ENCODE data around the gene PELI1. TPM values are rescaled to one million over a fixed set of nuclear protein-coding genes. Genes with fewer than 3 reads are reported as not detected.

The PELI1 gene
- total RNA-seq, 4 donors from 2014 or later = 13.7 to 31.1 (median 19.7) TPM

- Histone ChIP-seq H3K27ac (replicated peaks in 1 of 4) (peak overlapping the region; percentile 6 to 99 (median 96)), H3K4me1 (peaks cover 30 to 67% (median 60%) of the 10 kb centered on the region in 4 donors), H3K9me3 (no peaks in the 10 kb centered on the region), H3K36me3 (no peaks in the 10 kb centered on the region), H3K4me3 (peak overlapping the region; percentile 68 to 100 (median 96)), H3K27me3 (no peaks in the 10 kb centered on the region)
- DNase-seq (ENCODE audit: extremely low spot score) = no peak
- intact Hi-C loops (cut with DNase I) = loop anchor here (5.0 to 10.0 kb wide), 2 partner anchors 64 to 87 kb away; no protein-coding TSS in a partner anchor
- TF ChIP-seq POLR2AphosphoS5 (IDR thresholded peaks at IDR 0.05) = no peak
- no peak for TF ChIP-seq POLR2A (IDR thresholded peaks at IDR 0.05; ENCODE audit: low read depth)
- TF ChIP-seq EP300 (IDR thresholded peaks at IDR 0.05) = no peak
- no peak for TF ChIP-seq CTCF (IDR thresholded peaks at IDR 0.05)
Measured at GRCh38 chr2:64140665-64141200, 3.5 kb downstream of the PELI1 start.

GRCh38 chr2:64139956-64140355 lies 4.3 kb downstream of the PELI1 start:
- intact Hi-C loops (cut with DNase I) = loop anchor here (5.0 to 10.0 kb wide), 2 partner anchors 65 to 87 kb away; no protein-coding TSS in a partner anchor

GRCh38 chr2:64137996-64138395 lies 6.2 kb downstream of the PELI1 start:
- Histone ChIP-seq H3K4me1 (peaks cover 30 to 83% (median 77%) of the 10 kb centered on the region in 4 donors), H3K36me3 (no peaks in the 10 kb centered on the region), H3K9me3 (no peaks in the 10 kb centered on the region), H3K27me3 (no peaks in the 10 kb centered on the region), H3K27ac (replicated peaks in 1 of 4) (peak overlapping the region in 3 of 4 donors; percentile 8 to 25 (median 12)), H3K4me3 (no peak overlapping the region)
- no peak for TF ChIP-seq POLR2AphosphoS5 (IDR thresholded peaks at IDR 0.05)
- TF ChIP-seq CTCF (IDR thresholded peaks at IDR 0.05) = no peak
- TF ChIP-seq EP300 (IDR thresholded peaks at IDR 0.05) = no peak
- no peak for TF ChIP-seq POLR2A (IDR thresholded peaks at IDR 0.05; ENCODE audit: low read depth)
- intact Hi-C loops (cut with DNase I) = no loop called here
- DNase-seq (ENCODE audit: extremely low spot score) = no peak
- WGBS = 87% methylated on average over 3 of the region's 3 CpGs

More at GRCh38 chr2:64139956-64140355, 4.3 kb downstream of the PELI1 start:
- DNase-seq (ENCODE audit: extremely low spot score) = no peak
- no peak for TF ChIP-seq EP300 (IDR thresholded peaks at IDR 0.05)
- no peak for TF ChIP-seq POLR2AphosphoS5 (IDR thresholded peaks at IDR 0.05)
- no peak for TF ChIP-seq POLR2A (IDR thresholded peaks at IDR 0.05; ENCODE audit: low read depth)
- no peak for TF ChIP-seq CTCF (IDR thresholded peaks at IDR 0.05)
- peaks cover 30 to 73% (median 66%) of the 10 kb centered on the region in 4 donors for H3K4me1 ChIP-seq
- WGBS = 54% methylated on average over 2 of the region's 2 CpGs
- no peaks in the 10 kb centered on the region for H3K36me3 ChIP-seq
- peak overlapping the region in 2 of 4 donors; percentile 13 to 18 for H3K4me3 ChIP-seq
- no peaks in the 10 kb centered on the region for H3K9me3 ChIP-seq
- H3K27me3 ChIP-seq = no peaks in the 10 kb centered on the region
- peak overlapping the region; percentile 9 to 99 (median 74) for H3K27ac ChIP-seq (replicated peaks in 1 of 4)

GRCh38 chr2:64137567-64137966 lies 6.7 kb downstream of the PELI1 start:
- H3K27ac ChIP-seq (replicated peaks in 1 of 4) = peak overlapping the region in 2 of 4 donors; percentile 5 to 25

More at GRCh38 chr2:64137567-64137966, 6.7 kb downstream of the PELI1 start:
- H3K4me3 ChIP-seq = no peak overlapping the region
- WGBS = 52% methylated on average over 3 of the region's 3 CpGs
- H3K9me3 ChIP-seq = no peaks in the 10 kb centered on the region
- H3K4me1 ChIP-seq = peaks cover 30 to 85% (median 79%) of the 10 kb centered on the region in 4 donors
- no peak for DNase-seq (ENCODE audit: extremely low spot score)
- no peaks in the 10 kb centered on the region for H3K27me3 ChIP-seq
- intact Hi-C loops (cut with DNase I) = no loop called here
- H3K36me3 ChIP-seq = no peaks in the 10 kb centered on the region
- TF ChIP-seq POLR2AphosphoS5 (IDR thresholded peaks at IDR 0.05) (no peak), POLR2A (IDR thresholded peaks at IDR 0.05; ENCODE audit: low read depth) (no peak), CTCF (IDR thresholded peaks at IDR 0.05) (no peak)
